GM19455 (cell line): ENCODE measurements around the gene DYNLT3.

Source experiments
- ATAC-seq: cut with Tn5 transposase; IDR thresholded peaks from one replicate; pipeline ENCODE4 v1.9.1; 2021; ENCODE audit not compliant: unreplicated experiment

DYNLT3 gene

DNA sequence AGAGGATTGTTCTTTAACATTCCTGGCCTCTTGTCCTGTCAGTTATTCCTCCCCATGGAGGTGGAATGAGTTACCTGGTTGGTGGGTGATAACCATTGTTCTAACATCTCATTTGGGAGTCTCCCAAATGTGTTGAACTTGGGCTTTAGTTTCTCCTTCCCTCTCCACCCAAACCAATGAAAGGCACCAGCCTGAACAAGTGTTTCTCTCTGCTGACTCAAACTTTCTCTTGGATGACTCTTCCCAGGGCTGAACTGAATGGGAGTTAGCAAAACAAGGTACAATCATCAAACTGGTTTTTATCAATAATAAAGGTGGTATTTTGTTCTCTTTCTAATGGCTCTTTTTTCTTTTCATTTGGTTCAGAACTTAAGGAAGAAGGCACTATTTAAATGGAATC is 2.7 kb downstream of the DYNLT3 start:
- ATAC-seq: no peak

DNA sequence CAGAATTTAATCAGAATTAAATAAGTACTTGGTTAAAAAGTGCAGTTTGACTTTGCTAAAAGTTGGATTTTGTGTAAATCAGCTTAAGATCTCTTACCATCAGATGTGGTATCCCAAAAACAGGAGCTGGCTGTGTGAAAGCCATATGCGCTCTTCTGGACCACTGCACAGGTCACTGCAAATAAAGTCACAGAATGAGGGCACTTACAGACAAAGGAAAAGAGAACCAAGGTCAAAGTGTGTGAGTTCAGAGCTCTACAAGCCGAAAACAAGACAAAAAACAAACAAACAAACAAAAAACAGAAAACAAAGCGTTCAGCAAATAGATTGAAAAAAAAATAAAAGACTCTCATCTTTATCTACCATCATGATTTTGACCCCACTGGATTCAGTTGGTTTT is 6.4 kb downstream of the DYNLT3 start:
- no peak for ATAC-seq

DNA sequence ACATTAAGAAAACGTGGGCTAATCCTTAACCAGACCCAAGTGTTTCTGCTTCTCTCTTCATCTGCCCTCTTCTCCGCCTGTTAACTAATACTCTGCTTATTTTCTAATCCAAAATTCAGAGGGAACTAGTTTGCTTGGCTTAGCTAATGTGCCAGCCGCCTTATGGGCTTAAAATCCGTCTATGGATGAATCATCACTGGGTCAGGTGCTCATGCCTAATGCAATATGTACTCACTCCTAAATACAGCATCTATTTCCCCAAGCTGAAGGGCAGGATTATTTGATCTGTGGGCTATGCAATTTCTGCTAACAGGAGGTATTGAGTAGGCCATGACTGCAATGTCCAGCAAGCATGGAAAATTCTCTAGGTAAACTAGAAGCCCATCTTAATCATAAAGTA is 12.4 kb downstream of the DYNLT3 start:
- ATAC-seq: no peak

DNA sequence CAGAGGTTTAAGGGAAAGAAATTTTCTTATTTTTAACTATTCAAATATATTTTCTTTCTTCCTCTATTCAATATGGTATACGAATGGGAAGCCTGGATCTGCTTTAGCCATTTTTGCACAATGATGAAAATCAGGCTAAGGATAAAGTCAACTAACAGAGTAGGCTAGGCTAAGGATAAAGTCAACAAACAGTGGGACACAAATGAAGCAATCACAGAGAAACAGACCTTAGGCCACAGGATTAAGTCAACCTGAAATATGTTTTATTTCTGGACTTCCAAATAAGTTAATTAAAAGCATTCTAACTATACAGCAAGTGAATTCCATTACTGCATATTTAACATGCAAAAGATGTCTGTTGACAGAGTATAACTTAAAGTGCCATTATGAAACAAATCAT is 17.0 kb downstream of the DYNLT3 start:
- no peak for ATAC-seq

DNA sequence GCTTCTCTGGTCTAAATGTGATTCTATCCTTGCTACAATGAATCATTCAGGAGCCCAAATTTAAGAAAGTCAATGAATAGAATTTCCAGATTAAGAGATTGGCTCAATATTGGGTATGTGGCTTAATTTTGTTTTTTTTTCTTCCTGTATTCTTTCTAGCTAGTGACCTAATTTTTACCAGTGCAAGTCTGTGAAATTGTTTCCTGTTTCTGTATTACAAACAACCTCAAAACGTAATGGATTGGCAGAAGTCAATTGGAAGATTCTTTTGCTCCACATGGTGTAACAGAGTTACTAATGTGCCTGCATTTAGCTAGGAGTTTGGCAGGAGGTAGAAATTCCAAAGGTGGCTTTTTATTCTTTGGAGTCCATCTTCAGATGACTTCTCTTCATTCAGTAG is 17.6 kb downstream of the DYNLT3 start:
- no peak for ATAC-seq

DNA sequence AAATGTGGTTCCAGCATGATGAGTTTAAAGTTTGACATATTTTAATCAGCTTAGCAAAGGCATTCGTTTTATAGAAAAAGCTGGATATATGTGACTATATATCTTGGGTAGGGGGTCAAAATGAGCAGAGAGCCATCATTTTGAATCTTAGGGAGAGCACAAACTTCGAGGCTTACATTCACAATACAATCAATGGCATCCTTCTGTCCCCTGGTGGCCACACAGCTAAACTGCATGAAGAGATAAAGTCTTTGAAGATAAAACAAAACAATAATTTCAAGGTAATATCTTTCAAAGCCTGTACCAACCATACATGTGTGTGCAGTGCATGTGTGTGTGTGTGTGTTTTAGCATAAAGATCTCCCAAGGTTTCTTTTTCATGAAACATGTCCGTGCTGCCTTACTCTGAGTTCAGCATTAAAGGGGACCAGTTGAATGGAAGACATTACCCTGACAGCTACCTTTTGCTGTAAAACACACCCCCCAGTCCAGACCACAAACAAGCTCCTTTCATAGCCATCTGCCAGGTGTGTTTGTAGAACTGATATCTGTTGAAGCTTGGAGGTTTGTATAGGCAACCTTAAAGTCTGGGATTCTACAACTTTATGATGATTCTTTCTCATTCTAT is 22.0 kb downstream of the DYNLT3 start:
- peak; percentile 82 for ATAC-seq

DNA sequence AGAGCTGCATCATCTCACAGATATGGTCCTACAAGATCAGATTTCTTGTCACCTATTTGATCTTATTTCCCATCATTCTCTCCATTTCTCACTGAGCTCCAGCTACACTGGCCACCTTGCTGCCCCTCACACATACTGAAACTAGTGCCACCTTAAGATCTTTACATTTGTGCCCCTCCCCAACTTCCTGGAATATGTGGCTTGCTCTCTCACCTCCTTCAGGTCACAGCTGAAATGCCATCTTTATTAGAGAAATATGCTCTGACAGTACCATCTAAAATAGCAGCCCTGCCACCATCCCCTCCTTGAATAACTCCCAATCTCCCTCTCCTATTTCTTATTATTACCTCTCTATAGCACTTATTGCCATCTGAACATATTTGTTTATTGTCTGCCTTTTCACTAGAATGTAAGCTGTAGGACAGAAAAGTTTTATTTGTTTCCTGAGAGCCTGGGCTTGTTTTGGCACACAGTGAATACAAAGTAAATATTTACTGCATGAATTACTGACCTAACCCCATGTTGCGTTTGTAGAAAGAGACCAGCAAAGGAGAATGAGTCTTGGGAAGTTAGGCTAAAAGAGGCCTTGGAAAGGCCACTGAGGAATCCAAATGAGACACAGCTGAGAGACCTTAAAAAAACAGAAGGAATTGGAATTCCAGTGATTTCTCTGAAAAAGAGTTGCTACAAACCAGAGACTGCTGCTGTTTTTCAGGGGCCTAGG is 22.7 kb downstream of the DYNLT3 start:
- no peak for ATAC-seq

DNA sequence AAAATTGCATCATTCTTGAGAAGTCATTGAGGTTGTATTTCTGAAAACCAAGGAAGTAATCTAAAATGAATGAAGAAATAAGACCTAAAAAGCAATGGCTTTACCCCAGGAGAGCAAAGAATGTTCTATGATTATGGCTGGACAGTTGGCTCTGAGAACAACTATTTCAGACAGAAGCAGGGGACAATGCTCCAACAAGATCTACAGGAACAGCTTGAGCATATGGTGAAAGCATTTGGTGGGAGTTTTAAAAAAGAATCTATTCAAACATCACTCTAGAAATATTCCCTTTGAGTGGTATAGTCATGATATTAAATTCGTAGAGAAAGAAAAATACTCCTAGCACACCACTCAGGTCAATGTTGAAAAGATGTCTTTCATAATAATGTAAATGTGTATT is 26.7 kb downstream of the DYNLT3 start:
- ATAC-seq: no peak

DNA sequence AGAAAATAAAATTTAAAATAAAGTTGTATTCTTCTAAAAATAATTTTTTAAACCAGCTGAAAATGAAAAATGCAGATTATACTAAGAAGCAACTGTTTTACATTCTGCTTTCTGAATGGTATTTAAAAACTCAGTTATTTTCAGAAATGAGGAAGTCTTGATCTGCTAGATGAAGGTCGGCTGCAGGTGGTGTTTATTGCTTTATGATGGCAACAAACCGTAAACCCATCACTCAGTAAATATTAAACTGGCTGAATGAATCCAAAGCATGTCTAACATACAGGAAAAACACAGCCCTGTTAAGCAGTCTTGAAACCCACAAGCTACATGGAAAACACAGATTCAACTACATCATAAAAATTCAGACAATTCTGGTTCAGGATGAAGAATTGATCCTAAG is 29.3 kb downstream of the DYNLT3 start:
- ATAC-seq: peak; percentile 43

DNA sequence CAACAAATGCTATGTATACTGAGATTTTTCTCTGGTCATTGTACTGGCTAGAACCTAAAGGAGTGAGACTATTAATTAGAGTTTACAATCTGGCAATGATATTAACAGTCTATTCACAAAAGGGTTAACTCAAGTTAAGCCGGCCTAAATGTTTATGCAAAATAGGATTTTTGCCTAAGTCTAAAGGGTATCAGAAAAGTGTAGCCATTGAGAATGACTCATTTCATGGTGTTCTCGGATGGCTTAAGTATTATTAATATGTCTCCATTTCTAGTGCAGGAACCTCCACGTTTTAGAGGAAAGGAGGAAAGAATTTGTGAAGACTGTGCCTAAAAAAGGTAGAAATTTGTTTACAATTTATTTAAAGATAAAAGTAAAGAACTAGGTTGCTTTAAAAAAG is 29.8 kb downstream of the DYNLT3 start:
- ATAC-seq: no peak

DNA sequence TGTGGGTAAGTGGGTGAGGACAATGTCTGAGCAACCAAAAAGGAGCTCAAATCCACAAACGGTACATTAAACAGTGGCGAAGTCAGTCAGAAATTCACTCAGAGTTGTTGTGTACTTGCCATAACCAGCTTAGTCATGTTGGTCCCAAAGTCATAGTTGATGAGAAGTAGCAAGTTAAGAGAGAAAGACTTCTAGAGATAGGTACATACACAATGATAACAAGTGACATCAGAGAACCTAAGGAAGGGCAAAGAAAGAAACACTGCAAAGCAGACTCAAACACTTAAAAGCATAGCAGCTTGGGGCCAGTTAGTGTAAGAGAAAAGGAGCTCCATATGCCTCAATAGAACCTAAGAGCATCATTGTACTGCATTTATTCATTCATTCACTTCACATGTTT is 30.2 kb downstream of the DYNLT3 start:
- ATAC-seq: no peak

DNA sequence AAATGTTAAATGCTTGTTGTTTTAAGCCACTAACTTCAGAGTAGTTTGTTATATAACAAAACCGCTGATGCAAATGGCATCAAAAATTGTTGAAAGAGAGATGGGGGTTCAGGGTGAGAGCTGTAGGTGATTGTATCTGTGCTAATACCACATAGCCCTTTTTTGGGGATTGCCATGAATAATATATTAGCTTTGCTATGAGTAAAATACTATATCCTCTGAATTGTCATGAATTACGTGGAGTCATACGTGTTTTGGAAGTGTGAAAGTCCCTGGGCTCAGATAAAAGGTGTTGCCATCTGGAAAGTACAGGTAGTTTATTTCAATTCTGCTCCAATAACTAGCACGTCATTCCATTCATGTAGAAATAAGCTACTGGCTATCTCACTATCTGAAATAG is 30.6 kb downstream of the DYNLT3 start:
- ATAC-seq: no peak

DNA sequence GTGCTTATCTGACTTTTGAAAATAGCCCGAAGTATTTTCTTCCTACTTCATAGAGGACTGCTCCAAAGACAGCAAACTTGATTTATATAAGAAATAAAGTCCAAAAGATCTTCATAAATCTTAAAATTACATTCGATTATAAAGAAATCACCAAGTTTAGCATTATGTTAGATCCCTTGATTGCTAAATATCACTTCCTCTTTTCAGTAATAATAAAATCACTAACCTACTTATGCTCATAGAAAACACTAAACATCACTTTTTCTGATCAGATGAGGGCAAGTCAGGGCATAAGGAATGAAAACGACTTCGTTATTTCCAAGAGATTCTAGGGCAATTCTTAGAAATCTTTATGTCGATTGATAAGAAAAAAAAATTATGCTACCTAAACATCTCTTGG is 32.0 kb downstream of the DYNLT3 start:
- ATAC-seq: no peak

DNA sequence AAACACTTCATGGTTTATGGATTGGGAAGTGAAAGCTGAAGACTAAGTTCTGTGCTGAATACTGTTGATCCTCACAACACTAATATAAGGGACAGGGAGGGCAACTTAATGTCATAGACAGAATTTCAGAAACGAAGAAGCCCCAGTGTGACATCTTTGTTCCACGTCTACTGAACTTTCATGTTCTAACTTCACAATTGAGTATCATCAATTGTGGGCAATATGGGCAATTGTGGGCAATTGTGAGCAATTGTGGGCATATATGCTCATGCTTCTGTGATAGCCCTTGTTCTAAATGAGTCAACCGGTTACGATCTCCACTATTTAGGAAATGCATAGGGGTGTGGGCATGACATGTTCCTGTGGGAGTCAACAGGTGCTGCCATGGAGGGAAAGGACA is 33.8 kb downstream of the DYNLT3 start:
- no peak for ATAC-seq

DNA sequence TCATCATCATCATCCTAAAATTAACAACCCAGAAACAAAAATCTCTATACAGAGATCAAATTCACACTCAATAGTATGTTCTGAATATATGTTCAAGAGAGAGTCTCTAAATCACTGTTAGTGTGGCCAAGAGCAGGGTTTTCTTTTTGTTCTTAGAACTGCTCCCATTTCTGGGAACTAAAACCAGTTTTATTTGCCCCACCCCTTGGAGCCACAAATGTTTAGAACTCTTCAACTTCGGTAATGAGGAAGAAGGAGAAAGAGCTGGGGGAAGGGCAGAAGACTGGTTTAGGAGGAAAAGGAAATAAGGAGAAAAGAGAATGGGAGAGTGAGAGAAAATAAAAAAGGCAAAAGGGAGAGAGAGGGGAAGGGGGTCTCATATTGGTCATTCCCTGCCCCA is 35.3 kb downstream of the DYNLT3 start:
- ATAC-seq: no peak

DNA sequence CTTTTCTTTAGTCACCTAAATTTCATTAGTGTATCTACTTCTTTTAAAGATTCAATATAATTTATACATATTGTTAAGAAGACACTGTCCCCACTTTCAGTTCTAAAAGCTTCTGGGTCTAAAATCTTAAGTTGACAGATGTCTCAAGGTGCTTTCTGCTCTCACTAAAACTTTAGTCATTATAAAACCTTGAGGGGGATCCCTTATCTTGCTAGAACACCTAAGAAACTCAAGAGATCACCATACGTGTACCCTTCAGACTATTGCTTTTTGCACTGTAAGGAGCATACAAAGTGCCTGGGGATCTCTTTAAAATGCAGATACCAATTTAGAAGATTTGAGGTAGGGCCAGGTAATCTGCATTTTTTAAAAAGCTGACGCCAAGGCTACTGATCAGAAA is 37.4 kb downstream of the DYNLT3 start:
- no peak for ATAC-seq

DNA sequence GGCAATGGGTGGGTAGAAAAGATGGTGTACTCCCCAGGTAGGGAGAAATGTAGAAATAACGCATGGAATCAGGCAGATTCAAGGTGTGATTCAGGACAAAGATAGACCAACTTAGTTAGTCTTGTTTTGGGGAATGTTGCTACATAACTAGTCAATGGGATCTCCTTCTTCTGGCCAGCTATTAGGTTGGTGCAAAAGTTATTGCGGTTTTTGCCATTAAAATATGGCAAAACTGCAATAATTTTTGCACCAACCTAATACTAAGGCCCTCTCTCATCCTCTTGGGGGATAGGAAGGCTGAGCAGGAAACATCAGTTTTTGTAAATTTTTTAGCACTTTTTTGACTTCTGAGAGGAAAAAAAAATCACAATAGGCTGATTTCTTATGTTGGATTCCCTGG is 44.3 kb downstream of the DYNLT3 start:
- ATAC-seq: no peak

DNA sequence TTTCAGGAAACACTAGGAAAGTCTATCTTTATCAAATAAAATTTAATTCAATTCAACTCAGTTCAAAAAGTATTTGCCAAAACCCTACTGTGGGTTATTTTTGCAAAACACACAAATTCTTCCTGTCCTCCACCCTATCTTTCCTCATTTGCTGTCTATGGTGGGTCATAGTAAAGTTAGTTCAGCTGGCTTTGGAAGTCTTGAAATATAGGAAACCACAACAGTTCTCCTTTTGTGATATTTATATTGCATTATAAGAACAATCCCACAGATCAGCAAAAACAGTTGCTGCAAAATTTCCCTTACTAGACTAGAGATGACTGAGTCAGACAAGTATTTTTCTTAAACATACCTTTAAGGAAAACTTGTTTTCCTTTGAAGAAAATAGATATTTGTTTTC is 45.3 kb downstream of the DYNLT3 start:
- ATAC-seq: no peak

DNA sequence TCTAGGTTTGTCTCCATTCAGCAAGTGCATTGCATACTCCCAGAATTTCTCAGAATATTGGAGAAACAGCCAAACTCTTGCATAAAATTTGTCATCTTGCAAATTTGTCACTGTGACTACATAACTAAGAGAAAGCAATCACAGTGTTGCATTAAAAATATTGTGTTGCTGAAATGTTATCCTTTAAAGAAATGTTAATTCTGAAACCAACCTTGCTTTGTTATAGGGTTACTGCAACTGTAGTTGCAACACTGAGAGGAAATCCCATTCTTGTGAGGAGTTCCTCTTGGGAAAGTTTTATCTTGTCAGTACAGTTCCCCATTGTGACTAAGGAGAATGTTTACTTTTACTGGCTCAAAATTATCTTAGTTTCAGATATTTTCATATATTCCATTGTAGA is 46.7 kb downstream of the DYNLT3 start:
- ATAC-seq: no peak

DNA sequence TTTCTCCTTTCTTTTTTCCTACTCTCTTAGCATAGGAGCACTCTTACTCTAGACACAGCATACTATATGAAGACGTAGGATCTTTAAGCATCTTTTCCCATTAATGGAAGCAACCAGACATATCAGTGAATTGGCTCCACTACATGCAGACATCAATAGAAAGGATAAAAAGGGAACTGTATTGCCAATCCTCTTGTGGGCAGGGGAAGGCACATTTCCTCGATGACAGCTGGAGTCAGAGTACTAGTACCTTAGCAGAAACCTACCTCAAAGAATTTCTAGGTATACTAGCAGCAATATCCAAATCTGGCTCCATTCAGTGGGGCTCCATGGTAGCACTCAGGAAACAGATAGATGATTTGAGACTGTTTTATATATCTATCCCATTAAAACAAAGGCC is 47.4 kb downstream of the DYNLT3 start:
- ATAC-seq: no peak

DNA sequence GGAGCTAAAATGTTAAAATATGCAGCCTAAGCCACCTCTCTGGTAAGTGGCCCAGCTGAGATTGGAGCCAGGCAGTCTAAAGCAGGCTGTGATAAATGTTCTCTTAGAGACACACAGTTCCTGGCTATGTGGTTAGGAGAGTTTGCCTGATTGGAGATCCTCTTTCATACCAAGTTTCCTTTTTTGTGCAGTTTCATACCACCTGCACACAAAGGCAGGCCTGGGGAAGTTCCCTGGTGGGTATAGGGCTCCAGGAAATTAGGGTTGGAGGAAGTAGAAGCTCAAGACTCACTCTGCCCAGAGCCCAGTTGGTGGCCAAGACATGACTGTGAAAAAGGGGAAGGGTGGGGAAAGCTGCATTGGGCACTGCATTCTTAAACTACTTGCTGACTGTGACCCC is 50.6 kb downstream of the DYNLT3 start:
- ATAC-seq: peak; percentile 69

DNA sequence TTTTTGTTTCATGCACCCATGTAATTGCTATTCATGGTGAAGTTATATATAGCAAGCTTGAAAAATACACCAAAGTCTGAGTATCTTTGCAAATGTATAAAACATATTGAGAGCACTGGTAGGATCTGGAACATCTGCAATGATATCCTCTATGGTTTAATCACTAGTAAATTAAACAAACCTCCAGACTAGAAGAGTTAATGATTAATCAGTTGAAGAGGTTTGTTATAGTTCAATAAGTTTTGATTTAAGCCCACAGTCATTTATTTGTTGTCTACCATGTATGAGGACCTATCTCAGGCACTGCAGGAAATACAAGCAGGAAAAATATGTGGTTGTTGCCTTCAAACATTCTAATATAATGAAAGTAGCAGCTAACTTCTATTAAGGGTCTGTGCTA is 51.1 kb downstream of the DYNLT3 start:
- ATAC-seq: no peak
